ENCODE data around the gene FAM171A1.

FAM171A1 gene

DNA sequence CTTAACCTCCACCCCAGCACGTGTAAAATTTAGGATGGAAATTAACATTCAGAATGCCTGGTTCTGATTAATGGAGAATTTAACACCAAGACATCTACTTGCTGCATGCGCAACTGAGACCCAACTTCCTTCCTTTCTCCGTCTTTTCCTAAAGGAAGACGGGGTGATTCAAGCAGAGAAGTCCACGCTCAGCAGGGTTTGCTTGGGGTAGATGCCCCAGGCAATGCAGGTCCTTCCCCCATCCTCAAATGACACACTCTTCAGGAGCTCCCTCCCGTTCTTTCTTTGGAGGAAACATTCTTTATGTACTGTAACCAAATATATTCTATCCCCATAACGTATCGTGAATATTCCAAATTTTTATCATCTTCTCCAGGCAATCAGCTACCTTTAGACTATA lies 47.0 kb downstream of the FAM171A1 start:
- TF ChIP-seq, protein P1, sequence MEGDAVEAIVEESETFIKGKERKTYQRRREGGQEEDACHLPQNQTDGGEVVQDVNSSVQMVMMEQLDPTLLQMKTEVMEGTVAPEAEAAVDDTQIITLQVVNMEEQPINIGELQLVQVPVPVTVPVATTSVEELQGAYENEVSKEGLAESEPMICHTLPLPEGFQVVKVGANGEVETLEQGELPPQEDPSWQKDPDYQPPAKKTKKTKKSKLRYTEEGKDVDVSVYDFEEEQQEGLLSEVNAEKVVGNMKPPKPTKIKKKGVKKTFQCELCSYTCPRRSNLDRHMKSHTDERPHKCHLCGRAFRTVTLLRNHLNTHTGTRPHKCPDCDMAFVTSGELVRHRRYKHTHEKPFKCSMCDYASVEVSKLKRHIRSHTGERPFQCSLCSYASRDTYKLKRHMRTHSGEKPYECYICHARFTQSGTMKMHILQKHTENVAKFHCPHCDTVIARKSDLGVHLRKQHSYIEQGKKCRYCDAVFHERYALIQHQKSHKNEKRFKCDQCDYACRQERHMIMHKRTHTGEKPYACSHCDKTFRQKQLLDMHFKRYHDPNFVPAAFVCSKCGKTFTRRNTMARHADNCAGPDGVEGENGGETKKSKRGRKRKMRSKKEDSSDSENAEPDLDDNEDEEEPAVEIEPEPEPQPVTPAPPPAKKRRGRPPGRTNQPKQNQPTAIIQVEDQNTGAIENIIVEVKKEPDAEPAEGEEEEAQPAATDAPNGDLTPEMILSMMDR (IDR thresholded peaks at IDR 0.05; ENCODE audit: low read depth, low read length, missing control alignments), result no peak
- no peak overlapping the region for H3K4me3 ChIP-seq (ENCODE audit: low read depth, low read length)
- in situ Hi-C loops (cut with HindIII; ENCODE audit: low sequenced_read_pairs), result no loop called here
- no peak for DNase-seq (ENCODE audit: low read depth)

DNA sequence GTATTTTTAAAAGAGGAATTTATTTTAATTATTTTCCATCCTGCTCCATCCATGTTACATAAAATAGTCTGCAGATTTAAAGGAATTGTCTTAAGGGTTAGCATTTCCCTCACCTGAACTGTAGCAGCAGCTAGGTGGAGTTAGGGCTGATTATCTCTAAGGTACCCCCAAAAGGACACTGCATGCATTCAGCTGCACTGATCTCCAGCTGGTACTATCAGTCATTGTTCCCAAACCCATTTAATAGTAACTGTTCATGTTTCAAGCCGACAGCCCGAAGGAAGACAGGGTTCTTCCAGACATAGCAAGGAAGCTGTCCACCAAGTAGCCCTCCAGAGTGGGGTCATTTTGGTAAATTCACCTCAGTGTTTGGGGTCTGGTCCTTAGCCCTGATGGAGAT lies 48.7 kb downstream of the FAM171A1 start:
- TF ChIP-seq, protein P1 (IDR thresholded peaks at IDR 0.05; ENCODE audit: low read depth, low read length, missing control alignments), result no peak
- in situ Hi-C loops (cut with HindIII; ENCODE audit: low sequenced_read_pairs), result no loop called here
- no peak for DNase-seq (ENCODE audit: low read depth)
- H3K4me3 ChIP-seq (ENCODE audit: low read depth, low read length), result no peak overlapping the region

DNA sequence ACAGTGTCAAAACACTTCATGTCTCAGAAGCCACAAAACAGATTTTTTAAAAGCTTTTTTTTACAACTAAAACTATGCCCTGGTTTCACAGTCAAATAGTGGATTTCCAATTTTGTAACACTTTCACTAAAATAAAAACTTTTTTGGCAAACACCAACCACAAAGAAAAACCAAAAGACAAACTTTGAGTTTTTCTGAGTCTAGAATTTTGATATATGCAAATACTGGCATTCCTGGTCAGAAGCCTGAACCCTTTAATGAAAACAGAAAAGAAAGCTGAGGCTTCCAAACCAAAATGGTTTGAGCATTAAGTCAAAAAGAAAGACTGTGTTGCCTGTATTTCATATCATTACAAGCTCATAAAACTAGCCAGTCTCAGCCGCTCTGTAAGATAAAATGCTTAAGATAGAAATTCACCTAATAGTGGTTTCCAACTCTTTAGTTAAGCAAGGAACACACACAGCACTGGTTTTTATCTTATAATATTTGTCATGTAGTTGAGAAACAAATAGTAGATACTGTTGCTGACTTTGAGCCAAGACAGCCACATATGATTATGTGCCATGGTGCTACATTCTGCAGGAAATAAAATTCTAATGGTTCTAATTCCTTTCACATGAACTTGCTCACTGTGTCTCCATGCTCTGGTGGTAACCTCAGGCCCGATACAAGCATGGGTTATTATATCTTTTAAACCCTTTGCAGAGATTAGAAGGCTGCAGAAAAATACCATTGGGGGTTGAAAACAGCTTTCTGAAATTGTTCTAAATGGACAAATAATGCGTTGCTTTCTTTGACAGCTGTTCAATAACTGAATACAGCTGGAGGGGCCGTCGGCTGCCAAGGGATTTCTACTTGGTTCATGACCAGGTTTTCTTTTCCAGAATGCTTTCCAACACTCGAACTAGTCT lies 49.4 kb downstream of the FAM171A1 start:
- peak; percentile 53 for DNase-seq (ENCODE audit: low read depth)
- in situ Hi-C loops (cut with HindIII; ENCODE audit: low sequenced_read_pairs), result no loop called here
- TF ChIP-seq, protein P1 (IDR thresholded peaks at IDR 0.05; ENCODE audit: low read depth, low read length, missing control alignments), result no peak
- H3K4me3 ChIP-seq (ENCODE audit: low read depth, low read length), result no peak overlapping the region

DNA sequence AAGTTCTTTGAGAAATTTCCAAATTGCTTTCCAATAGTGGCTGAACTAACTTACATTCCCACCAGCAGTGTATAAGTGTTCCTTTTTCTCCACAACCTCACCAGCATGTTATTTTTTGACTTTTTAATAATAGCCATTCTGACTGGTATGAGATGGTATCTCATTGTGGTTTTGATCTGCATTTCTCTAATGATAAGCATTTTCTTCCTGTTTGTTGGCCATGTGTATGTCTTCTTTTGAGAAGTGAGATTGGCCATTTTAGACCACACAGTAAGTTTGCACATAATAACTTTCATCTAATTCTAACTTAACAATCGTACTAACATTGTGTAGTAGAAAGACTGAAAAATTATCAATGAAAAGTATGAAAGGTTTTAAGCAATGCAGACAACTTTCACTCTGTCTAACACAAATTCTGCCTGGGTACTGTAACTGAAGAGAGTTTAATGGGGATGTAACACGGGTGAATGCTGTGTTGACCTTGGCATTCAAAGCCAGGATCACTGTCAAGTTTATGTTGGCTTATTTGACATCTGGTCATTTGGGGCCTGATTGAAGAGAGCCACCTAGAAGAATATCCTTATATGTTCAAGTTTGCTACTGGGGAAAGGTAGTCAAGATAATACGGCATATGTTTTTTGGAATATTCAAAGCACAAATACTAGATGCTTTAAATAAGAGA lies 50.4 kb downstream of the FAM171A1 start:
- no peak overlapping the region for H3K4me3 ChIP-seq (ENCODE audit: low read depth, low read length)
- in situ Hi-C loops (cut with HindIII; ENCODE audit: low sequenced_read_pairs), result no loop called here
- TF ChIP-seq, protein P1 (IDR thresholded peaks at IDR 0.05; ENCODE audit: low read depth, low read length, missing control alignments), result no peak
- DNase-seq (ENCODE audit: low read depth), result no peak

DNA sequence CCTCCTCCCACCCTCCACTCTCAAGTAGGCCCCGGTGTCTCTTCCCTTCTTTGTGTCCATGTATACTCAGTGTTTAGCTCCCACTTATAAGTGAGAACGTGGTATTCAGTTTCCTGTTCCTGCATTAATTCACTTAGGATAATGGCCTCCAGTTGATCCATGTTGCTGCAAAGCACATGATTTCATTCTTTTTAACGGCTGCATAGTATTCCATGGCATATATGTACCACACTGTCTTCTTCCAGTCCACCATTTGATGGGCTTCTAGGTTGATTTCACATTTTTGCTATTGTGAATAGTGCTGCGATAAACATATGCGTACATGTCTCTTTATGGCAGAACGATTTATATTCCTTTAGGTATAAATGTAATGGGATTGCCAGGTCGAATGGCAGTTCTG lies 51.0 kb downstream of the FAM171A1 start:
- in situ Hi-C loops (cut with HindIII; ENCODE audit: low sequenced_read_pairs), result no loop called here
- no peak for DNase-seq (ENCODE audit: low read depth)
- TF ChIP-seq, protein P1 (IDR thresholded peaks at IDR 0.05; ENCODE audit: low read depth, low read length, missing control alignments), result no peak
- H3K4me3 ChIP-seq (ENCODE audit: low read depth, low read length), result no peak overlapping the region

DNA sequence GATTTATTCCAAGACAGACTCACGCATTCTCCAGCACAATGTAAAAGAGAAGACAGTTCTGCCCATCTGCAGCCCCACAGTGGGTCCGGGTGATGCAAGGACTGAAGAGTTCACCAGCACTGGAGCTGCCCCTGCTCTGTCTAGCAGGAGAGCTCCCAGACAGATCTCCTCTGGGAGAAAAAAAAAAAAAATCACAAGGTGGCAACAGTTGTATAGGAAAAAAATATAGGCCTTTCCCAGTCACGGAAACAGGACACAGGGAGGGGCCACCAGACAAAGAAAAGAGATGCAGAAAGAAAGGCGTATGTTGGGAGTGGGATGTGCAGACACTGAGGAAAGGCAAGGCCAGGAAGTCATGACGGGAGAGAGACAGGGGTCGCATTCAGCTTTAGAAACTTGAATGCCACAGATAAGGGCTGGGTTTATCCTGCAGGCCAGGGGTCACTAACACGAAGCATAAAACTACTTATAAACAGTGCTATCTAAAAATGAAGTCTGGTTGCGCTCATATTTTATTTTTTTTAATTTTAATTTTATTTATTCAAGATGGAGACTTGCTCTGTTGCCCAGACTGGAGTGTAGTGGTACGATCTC lies 54.1 kb downstream of the FAM171A1 start:
- in situ Hi-C loops (cut with HindIII; ENCODE audit: low sequenced_read_pairs), result no loop called here
- DNase-seq (ENCODE audit: low read depth), result no peak
- TF ChIP-seq, protein P1 (IDR thresholded peaks at IDR 0.05; ENCODE audit: low read depth, low read length, missing control alignments), result no peak
- H3K4me3 ChIP-seq (ENCODE audit: low read depth, low read length), result no peak overlapping the region

All from astrocyte of the cerebellum (primary cell).